ENCODE results near the gene MAP7.

DNA sequence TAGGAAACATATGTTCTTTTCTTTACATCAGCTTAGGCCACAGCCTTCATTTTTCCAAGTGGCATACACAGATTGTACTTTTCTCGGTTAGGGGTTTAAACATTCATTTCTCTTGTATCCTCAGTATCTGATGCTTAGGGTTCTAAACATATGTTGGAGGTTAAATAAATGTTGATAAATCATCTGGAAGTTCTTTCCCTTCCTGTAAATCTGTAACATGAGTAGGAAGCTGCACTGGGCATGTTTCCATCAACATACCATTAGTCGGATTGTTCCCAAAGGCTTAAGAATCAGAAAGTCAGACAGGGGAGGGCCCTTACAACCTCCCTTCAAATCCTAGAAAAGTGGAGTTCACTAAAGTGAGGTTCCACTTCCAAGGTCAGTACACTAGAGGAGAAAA lies 205.8 kb downstream of the MAP7 start:
- TF ChIP-seq, protein P1, sequence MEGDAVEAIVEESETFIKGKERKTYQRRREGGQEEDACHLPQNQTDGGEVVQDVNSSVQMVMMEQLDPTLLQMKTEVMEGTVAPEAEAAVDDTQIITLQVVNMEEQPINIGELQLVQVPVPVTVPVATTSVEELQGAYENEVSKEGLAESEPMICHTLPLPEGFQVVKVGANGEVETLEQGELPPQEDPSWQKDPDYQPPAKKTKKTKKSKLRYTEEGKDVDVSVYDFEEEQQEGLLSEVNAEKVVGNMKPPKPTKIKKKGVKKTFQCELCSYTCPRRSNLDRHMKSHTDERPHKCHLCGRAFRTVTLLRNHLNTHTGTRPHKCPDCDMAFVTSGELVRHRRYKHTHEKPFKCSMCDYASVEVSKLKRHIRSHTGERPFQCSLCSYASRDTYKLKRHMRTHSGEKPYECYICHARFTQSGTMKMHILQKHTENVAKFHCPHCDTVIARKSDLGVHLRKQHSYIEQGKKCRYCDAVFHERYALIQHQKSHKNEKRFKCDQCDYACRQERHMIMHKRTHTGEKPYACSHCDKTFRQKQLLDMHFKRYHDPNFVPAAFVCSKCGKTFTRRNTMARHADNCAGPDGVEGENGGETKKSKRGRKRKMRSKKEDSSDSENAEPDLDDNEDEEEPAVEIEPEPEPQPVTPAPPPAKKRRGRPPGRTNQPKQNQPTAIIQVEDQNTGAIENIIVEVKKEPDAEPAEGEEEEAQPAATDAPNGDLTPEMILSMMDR (conservative IDR thresholded peaks at IDR 0.05), result no peak
- TF ChIP-seq ZFX (IDR thresholded peaks at IDR 0.05), result no peak
